HTR-8/SVneo (cell line): ENCODE results near the gene AR.

Experiments used
- DNase-seq: peaks from one replicate; pipeline ENCODE4 v3.0.0; 2011; ENCODE audit warnings: low spot score, mixed read lengths; ENCODE audit not compliant: insufficient read length
- FAIRE-seq: peaks from 2 replicates; lab custom pipeline; 2011; peaks lifted over from hg19 to GRCh38; lab: Jason Lieb, UNC

The AR gene

GRCh38 chrX:67721321-67721720, 177.5 kb downstream of the AR start:
- FAIRE-seq (no peak), DNase-seq (no peak)

GRCh38 chrX:67723580-67724351, 179.9 kb downstream of the AR start:
- FAIRE-seq (no peak), DNase-seq (no peak)

GRCh38 chrX:67724359-67725110, 180.7 kb downstream of the AR start:
- FAIRE-seq: no peak
- no peak for DNase-seq

GRCh38 chrX:67725471-67725870, 181.7 kb downstream of the AR start:
- DNase-seq: no peak
- no peak for FAIRE-seq

- no peak for DNase-seq
- no peak for FAIRE-seq
Observed at GRCh38 chrX:67726018-67726417, 182.2 kb downstream of the AR start.

GRCh38 chrX:67727576-67727975, 183.8 kb downstream of the AR start:
- no peak for FAIRE-seq
- DNase-seq: no peak

- DNase-seq (no peak), FAIRE-seq (no peak)
Observed at GRCh38 chrX:67730296-67730695, 186.5 kb downstream of the AR start.

GRCh38 chrX:67731061-67731460, 187.2 kb downstream of the AR start:
- no peak for FAIRE-seq
- DNase-seq: no peak

GRCh38 chrX:67732864-67733263, 189.0 kb downstream of the AR start:
- DNase-seq (no peak), FAIRE-seq (no peak)

- no peak for FAIRE-seq
- DNase-seq: no peak
Observed at GRCh38 chrX:67734111-67734753, 190.4 kb downstream of the AR start.

GRCh38 chrX:67749536-67749935, 205.7 kb downstream of the AR start:
- FAIRE-seq (no peak), DNase-seq (no peak)

- no peak for DNase-seq
- FAIRE-seq: no peak
Observed at GRCh38 chrX:67750694-67751093, 206.9 kb downstream of the AR start.

- no peak for DNase-seq
- FAIRE-seq: no peak
Observed at GRCh38 chrX:67759018-67759417, 215.2 kb downstream of the AR start.

- DNase-seq (no peak), FAIRE-seq (no peak)
Observed at GRCh38 chrX:67777148-67777547, 233.3 kb downstream of the AR start.

- no peak for DNase-seq
- no peak for FAIRE-seq
Observed at GRCh38 chrX:67779099-67779498, 235.3 kb downstream of the AR start.
